HG03159 (cell line): ENCODE measurements around the gene ZDHHC4.

Experiments
- ATAC-seq: cut with Tn5 transposase; IDR thresholded peaks from one replicate; pipeline ENCODE4 v1.9.1; 2021; ENCODE audit warnings: mild to moderate bottlenecking, moderate library complexity; ENCODE audit not compliant: unreplicated experiment

Gene ZDHHC4

GRCh38 chr7:6604458-6604857 is 27.2 kb downstream of the ZDHHC4 start:
- ATAC-seq: no peak

- no peak for ATAC-seq
Measured at GRCh38 chr7:6606866-6607583, 29.8 kb downstream of the ZDHHC4 start.

- ATAC-seq: no peak
Measured at GRCh38 chr7:6607651-6608051, 30.4 kb downstream of the ZDHHC4 start.

- no peak for ATAC-seq
Measured at GRCh38 chr7:6608081-6608480, 30.8 kb downstream of the ZDHHC4 start.

- ATAC-seq: no peak
Measured at GRCh38 chr7:6608794-6609193, 31.5 kb downstream of the ZDHHC4 start.

GRCh38 chr7:6612819-6613218 is 35.6 kb downstream of the ZDHHC4 start:
- no peak for ATAC-seq

GRCh38 chr7:6613706-6614105 is 36.5 kb downstream of the ZDHHC4 start:
- ATAC-seq: no peak

- no peak for ATAC-seq
Measured at GRCh38 chr7:6614953-6615722, 37.9 kb downstream of the ZDHHC4 start, which contains the start of gene ZNF853. Gene ZNF853 (plus strand): TSS chr7:6615610. CDS start chr7:6616175, 565 bp downstream.

GRCh38 chr7:6615723-6616555 is 38.7 kb downstream of the ZDHHC4 start:
- ATAC-seq: no peak

- no peak for ATAC-seq
Measured at GRCh38 chr7:6616854-6617643, 39.8 kb downstream of the ZDHHC4 start.

- ATAC-seq: no peak
Measured at GRCh38 chr7:6618621-6619020, 41.4 kb downstream of the ZDHHC4 start.

GRCh38 chr7:6619961-6620360 is 42.7 kb downstream of the ZDHHC4 start:
- no peak for ATAC-seq

- no peak for ATAC-seq
Measured at GRCh38 chr7:6621195-6622133, 44.2 kb downstream of the ZDHHC4 start.

- ATAC-seq: no peak
Measured at GRCh38 chr7:6622134-6622710, 45.0 kb downstream of the ZDHHC4 start.

- ATAC-seq: no peak
Measured at GRCh38 chr7:6623589-6624245, 46.5 kb downstream of the ZDHHC4 start.

GRCh38 chr7:6624246-6624611 is 47.0 kb downstream of the ZDHHC4 start:
- no peak for ATAC-seq

GRCh38 chr7:6628045-6628444 is 50.8 kb downstream of the ZDHHC4 start:
- no peak for ATAC-seq

- ATAC-seq: no peak
Measured at GRCh38 chr7:6630007-6630849, 53.0 kb downstream of the ZDHHC4 start.
